Measurements from ENCODE around the gene LILRB5. TPM values are rescaled to one million over a fixed set of nuclear protein-coding genes. Genes with fewer than 3 reads are reported as not detected.
"Not testable (repeated sequence)": the region's sequence is repeated elsewhere in the genome, so short reads cannot be mapped to it uniquely, and the experiment has no call there.

The LILRB5 gene
- total and polyA plus RNA-seq, 7 experiments from 2014 or later = 0.08 to 1.8 (median 1.2) TPM; not detected in 3

DNA sequence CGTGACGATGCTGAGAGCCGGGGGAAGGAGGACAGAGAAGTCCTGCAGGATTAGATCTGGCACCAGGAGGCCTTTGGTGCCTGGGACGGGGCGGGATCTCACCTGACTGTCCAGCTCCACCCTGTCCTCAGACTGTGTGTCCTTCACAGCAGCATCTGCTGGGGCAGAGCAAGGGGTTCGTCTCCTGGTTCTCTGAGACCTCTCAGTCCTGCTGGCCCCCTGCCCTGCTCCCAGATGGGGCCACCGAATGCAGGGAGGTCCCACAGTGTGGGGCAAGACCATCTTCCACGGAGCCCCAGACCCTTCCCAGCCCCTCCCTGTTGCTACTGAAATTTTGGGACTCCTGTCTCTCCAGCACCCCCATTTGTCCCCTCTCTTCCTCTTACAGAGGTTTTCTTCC, 38.8 kb downstream of the LILRB5 start:
- Mint-ChIP-seq H3K27ac (no peak overlapping the region), H3K27me3 (peaks cover 0 to 12% (median 1%) of the 10 kb centered on the region in 5 donors), H3K4me1 (peaks cover 0 to 8% (median 3%) of the 10 kb centered on the region in 7 donors), H3K9me3 (peaks cover 0 to 1% (median 0%) of the 10 kb centered on the region in 11 donors), H3K4me3 (no peak overlapping the region), H3K36me3 (peaks cover 0 to 5% (median 0%) of the 10 kb centered on the region in 5 donors)
- intact Hi-C loops (cut with micrococcal nuclease) = no loop called here
- ChIA-PET CTCF (no interaction called here), POLR2A (no interaction called here)
- Histone ChIP-seq H3K4me3 (ENCODE audit: low read length) (no peak overlapping the region), H3K36me3 (ENCODE audit: control insufficient read depth in 2 of 3, insufficient read depth in 3 of 3, low read length in 3 of 3) (no peaks in the 10 kb centered on the region), H3K27me3 (ENCODE audit: control insufficient read depth in 2 of 2, insufficient read depth in 2 of 2, low read length in 2 of 2) (no peaks in the 10 kb centered on the region), H3K27ac (ENCODE audit: low read depth, low read length) (no peak overlapping the region), H3K9me3 (ENCODE audit: control insufficient read depth in 2 of 3, low read length in 3 of 3) (no peaks in the 10 kb centered on the region), H3K4me1 (ENCODE audit: control insufficient read depth in 2 of 2, insufficient read depth in 2 of 2, low read length in 2 of 2) (no peaks in the 10 kb centered on the region)
- no peak for DNase-seq
- ATAC-seq = no peak

GRCh38 chr19:54217517-54218247, 39.4 kb downstream of the LILRB5 start:
- H3K9me3 Mint-ChIP-seq; H3K27me3 ChIP-seq (ENCODE audit: control insufficient read depth in 2 of 2, insufficient read depth in 2 of 2, low read length in 2 of 2); H3K36me3 ChIP-seq (ENCODE audit: control insufficient read depth in 2 of 3, insufficient read depth in 3 of 3, low read length in 3 of 3); H3K27me3 Mint-ChIP-seq; H3K4me1 Mint-ChIP-seq; H3K9me3 ChIP-seq (ENCODE audit: control insufficient read depth in 2 of 3, low read length in 3 of 3); POLR2A ChIA-PET; H3K27ac ChIP-seq (ENCODE audit: low read depth, low read length); H3K4me1 ChIP-seq (ENCODE audit: control insufficient read depth in 2 of 2, insufficient read depth in 2 of 2, low read length in 2 of 2); intact Hi-C loops (cut with micrococcal nuclease); H3K4me3 Mint-ChIP-seq; H3K4me3 ChIP-seq (ENCODE audit: low read length); ATAC-seq; DNase-seq; H3K27ac Mint-ChIP-seq; CTCF ChIA-PET; H3K36me3 Mint-ChIP-seq: not testable (repeated sequence)

DNA sequence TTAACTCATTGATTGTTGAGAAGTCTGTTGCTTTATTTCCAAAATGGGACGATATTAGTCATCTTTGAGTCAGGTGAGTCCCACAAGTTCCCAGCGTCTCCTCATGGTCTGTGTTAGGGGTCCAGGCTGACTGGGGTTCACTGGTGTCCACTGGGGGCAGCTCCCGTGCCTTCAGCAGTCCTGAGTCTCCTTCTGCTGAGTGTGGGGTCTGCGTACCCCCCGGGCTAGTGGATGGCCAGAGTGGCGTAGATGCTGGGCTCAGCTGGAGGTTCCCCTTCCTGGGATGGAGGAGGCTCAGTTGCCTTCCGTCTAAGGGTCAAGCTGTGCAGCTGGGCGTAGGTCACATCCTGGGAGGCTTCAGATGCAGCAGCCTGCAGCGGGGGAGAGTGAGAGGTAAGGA, 40.2 kb downstream of the LILRB5 start:
- Mint-ChIP-seq H3K4me3 (no peak overlapping the region), H3K9me3 (peaks cover 0 to 1% (median 0%) of the 10 kb centered on the region in 11 donors), H3K4me1 (peaks cover 0 to 6% (median 0%) of the 10 kb centered on the region in 7 donors), H3K27ac (no peak overlapping the region), H3K27me3 (peaks cover 0 to 5% (median 0%) of the 10 kb centered on the region in 5 donors), H3K36me3 (peaks cover 0 to 7% (median 0%) of the 10 kb centered on the region in 5 donors)
- Histone ChIP-seq H3K36me3 (ENCODE audit: control insufficient read depth in 2 of 3, insufficient read depth in 3 of 3, low read length in 3 of 3) (no peaks in the 10 kb centered on the region), H3K9me3 (ENCODE audit: control insufficient read depth in 2 of 3, low read length in 3 of 3) (no peaks in the 10 kb centered on the region), H3K27me3 (ENCODE audit: control insufficient read depth in 2 of 2, insufficient read depth in 2 of 2, low read length in 2 of 2) (no peaks in the 10 kb centered on the region), H3K4me1 (ENCODE audit: control insufficient read depth in 2 of 2, insufficient read depth in 2 of 2, low read length in 2 of 2) (no peaks in the 10 kb centered on the region), H3K27ac (ENCODE audit: low read depth, low read length) (no peak overlapping the region), H3K4me3 (ENCODE audit: low read length) (no peak overlapping the region)
- DNase-seq (no peak), ATAC-seq (no peak)
- CTCF ChIA-PET = no interaction called here
- intact Hi-C loops (cut with micrococcal nuclease) = no loop called here
- POLR2A ChIA-PET = no interaction called here

- H3K9me3 ChIP-seq (ENCODE audit: control insufficient read depth in 2 of 3, low read length in 3 of 3); H3K4me3 Mint-ChIP-seq; H3K9me3 Mint-ChIP-seq; H3K27ac Mint-ChIP-seq; H3K27me3 ChIP-seq (ENCODE audit: control insufficient read depth in 2 of 2, insufficient read depth in 2 of 2, low read length in 2 of 2); ATAC-seq; H3K27me3 Mint-ChIP-seq; POLR2A ChIA-PET; DNase-seq; intact Hi-C loops (cut with micrococcal nuclease); H3K36me3 ChIP-seq (ENCODE audit: control insufficient read depth in 2 of 3, insufficient read depth in 3 of 3, low read length in 3 of 3); H3K4me3 ChIP-seq (ENCODE audit: low read length); H3K27ac ChIP-seq (ENCODE audit: low read depth, low read length); CTCF ChIA-PET: not testable (repeated sequence)
- peaks cover 14 to 17% of the 10 kb centered on the region in 2 donors for H3K4me1 ChIP-seq (ENCODE audit: control insufficient read depth in 2 of 2, insufficient read depth in 2 of 2, low read length in 2 of 2)
- H3K36me3 Mint-ChIP-seq = peaks cover 0 to 17% (median 5%) of the 10 kb centered on the region in 5 donors
- H3K4me1 Mint-ChIP-seq = peaks cover 14 to 21% (median 17%) of the 10 kb centered on the region in 7 donors
Observed at GRCh38 chr19:54214734-54215133, 42.3 kb downstream of the LILRB5 start.

GRCh38 chr19:54214217-54214616, 42.9 kb downstream of the LILRB5 start:
- CTCF ChIA-PET; H3K27me3 ChIP-seq (ENCODE audit: control insufficient read depth in 2 of 2, insufficient read depth in 2 of 2, low read length in 2 of 2); H3K4me3 ChIP-seq (ENCODE audit: low read length); H3K27ac Mint-ChIP-seq; H3K9me3 ChIP-seq (ENCODE audit: control insufficient read depth in 2 of 3, low read length in 3 of 3); DNase-seq; ATAC-seq; POLR2A ChIA-PET; H3K27me3 Mint-ChIP-seq; H3K27ac ChIP-seq (ENCODE audit: low read depth, low read length); H3K36me3 ChIP-seq (ENCODE audit: control insufficient read depth in 2 of 3, insufficient read depth in 3 of 3, low read length in 3 of 3); H3K4me3 Mint-ChIP-seq; H3K9me3 Mint-ChIP-seq; intact Hi-C loops (cut with micrococcal nuclease): not testable (repeated sequence)
- peaks cover 0 to 17% (median 5%) of the 10 kb centered on the region in 5 donors for H3K36me3 Mint-ChIP-seq
- H3K4me1 Mint-ChIP-seq = peaks cover 16 to 25% (median 21%) of the 10 kb centered on the region in 7 donors
- peaks cover 19 to 22% of the 10 kb centered on the region in 2 donors for H3K4me1 ChIP-seq (ENCODE audit: control insufficient read depth in 2 of 2, insufficient read depth in 2 of 2, low read length in 2 of 2)

DNA sequence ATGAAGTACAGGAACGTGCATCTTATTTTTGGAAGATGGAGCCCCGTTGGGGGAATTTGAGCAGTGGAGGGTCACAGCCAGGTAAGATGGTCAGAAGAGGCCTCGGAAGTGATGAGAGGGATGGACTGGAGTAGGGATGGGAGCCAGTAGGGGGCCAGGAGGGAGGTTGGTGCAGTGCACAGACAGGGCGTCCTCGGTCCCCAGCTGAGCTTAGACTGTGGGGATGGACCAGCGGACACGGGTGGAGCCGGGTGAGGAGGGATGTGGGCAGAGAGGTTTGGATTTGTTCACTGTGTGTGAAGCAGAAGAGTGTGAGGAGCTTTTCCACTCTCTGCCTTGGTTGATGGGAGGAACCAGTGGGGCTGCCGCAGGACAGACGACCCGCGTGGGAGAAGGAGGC, 45.8 kb downstream of the LILRB5 start:
- H3K9me3 ChIP-seq (ENCODE audit: control insufficient read depth in 2 of 3, low read length in 3 of 3) = no peaks in the 10 kb centered on the region
- ATAC-seq (no peak), DNase-seq (no peak)
- intact Hi-C loops (cut with micrococcal nuclease) = no loop called here
- Mint-ChIP-seq H3K4me3 (peak overlapping the region in 4 of 10 donors; percentile 21 to 78 (median 44)), H3K27ac (peak overlapping the region in 8 of 9 donors; percentile 55 to 86 (median 74)), H3K27me3 (no peaks in the 10 kb centered on the region), H3K4me1 (peaks cover 32 to 52% (median 49%) of the 10 kb centered on the region in 7 donors), H3K36me3 (peaks cover 0 to 29% (median 10%) of the 10 kb centered on the region in 5 donors), H3K9me3 (no peaks in the 10 kb centered on the region)
- POLR2A ChIA-PET = interaction anchor here (2.0 kb wide), 1 partner anchor 10 kb away, joined by 6 read pairs; the partner anchor contains the start of gene RPS9
- H3K36me3 ChIP-seq (ENCODE audit: control insufficient read depth in 2 of 3, insufficient read depth in 3 of 3, low read length in 3 of 3) = peaks cover 0 to 16% (median 8%) of the 10 kb centered on the region in 3 experiments
- H3K27ac ChIP-seq (ENCODE audit: low read depth, low read length) = no peak overlapping the region
- no peak overlapping the region for H3K4me3 ChIP-seq (ENCODE audit: low read length)
- CTCF ChIA-PET = no interaction called here
- no peaks in the 10 kb centered on the region for H3K27me3 ChIP-seq (ENCODE audit: control insufficient read depth in 2 of 2, insufficient read depth in 2 of 2, low read length in 2 of 2)
- peaks cover 40 to 47% of the 10 kb centered on the region in 2 donors for H3K4me1 ChIP-seq (ENCODE audit: control insufficient read depth in 2 of 2, insufficient read depth in 2 of 2, low read length in 2 of 2)
